Right lobe of liver (tissue), 4 donors: Measurements from ENCODE around the gene PLA2G4C.

Source experiments
- POLR2A ChIP-seq: fragments of 450-650 bp; IDR thresholded peaks from one replicate; pipeline ENCODE4 v1.6.1; 2017; ENCODE audit warnings: antibody characterized with exemption, mild to moderate bottlenecking
- TF ChIP-seq, protein P1 (sequence below), 4 donors: fragments of 200-600 bp in 3 of 4; fragments of 450-650 bp in 1 of 4; IDR thresholded peaks; one replicate each; pipeline versions ENCODE4 v1.5.1 to v1.8.0; 2016 to 2022; ENCODE audit warnings: antibody characterized with exemption in 4 of 4, mild to moderate bottlenecking in 2 of 4
- donor health status: DM: no; HTN: no; CAD: no.
- donor health status: DM: no; HTN: no; CAD: no.
- donor health status: DM: no; HTN: yes; CAD: no.

DNA sequence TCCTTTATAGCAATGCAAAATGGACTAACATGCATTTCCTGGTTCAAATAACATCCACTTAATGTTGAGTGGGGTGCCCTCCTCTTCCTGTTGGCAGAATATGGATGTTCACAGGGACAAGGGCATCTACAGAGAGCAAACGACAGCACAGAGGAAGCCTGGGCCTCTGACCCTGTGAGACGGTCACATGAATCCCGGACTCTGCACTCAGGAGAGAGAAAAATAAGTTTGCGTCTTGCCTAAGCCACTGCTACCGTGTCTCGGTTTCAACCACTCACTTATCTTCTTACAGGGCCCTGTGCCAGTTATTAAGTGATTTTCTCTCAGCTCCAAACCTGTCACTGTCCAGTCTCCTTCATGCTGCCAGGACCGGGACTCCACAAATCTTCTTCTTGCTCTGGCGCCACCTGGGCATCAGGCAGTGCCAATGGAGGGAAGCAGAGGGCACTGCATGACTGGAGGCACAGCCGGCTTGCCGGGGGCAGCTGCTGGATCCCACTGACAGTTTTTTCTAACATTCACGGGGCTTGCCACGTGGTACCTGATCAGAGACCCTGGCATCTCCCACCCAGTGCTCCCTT, 47.7 kb upstream of the PLA2G4C start:
- TF ChIP-seq, protein P1, sequence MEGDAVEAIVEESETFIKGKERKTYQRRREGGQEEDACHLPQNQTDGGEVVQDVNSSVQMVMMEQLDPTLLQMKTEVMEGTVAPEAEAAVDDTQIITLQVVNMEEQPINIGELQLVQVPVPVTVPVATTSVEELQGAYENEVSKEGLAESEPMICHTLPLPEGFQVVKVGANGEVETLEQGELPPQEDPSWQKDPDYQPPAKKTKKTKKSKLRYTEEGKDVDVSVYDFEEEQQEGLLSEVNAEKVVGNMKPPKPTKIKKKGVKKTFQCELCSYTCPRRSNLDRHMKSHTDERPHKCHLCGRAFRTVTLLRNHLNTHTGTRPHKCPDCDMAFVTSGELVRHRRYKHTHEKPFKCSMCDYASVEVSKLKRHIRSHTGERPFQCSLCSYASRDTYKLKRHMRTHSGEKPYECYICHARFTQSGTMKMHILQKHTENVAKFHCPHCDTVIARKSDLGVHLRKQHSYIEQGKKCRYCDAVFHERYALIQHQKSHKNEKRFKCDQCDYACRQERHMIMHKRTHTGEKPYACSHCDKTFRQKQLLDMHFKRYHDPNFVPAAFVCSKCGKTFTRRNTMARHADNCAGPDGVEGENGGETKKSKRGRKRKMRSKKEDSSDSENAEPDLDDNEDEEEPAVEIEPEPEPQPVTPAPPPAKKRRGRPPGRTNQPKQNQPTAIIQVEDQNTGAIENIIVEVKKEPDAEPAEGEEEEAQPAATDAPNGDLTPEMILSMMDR (IDR thresholded peaks at IDR 0.05), result no peak
- no peak for TF ChIP-seq POLR2A
